Activated T-helper 17 cell treated with anti-CD3 and anti-CD28 coated beads, Interleukin-2, amount 50 U/mL, for 72 hours (primary cell): ENCODE data around the gene PABPC1L. TPM values are rescaled to one million over a fixed set of nuclear protein-coding genes. Genes with fewer than 3 reads are reported as not detected.

ENCODE experiments used
- ATAC-seq: fragments of 150-1000 bp; cut with Tn5 transposase; replicated peaks from 2 replicates; pipeline ENCODE4 v1.10.0; 2021; ENCODE audit warnings: mild to moderate bottlenecking, moderate library complexity
- H3K27ac Mint-ChIP-seq: one replicate; pipeline ENCODE4 v1.8.0; 2022; ENCODE audit warnings: mixed read lengths
- H3K27me3 Mint-ChIP-seq: one replicate; pipeline ENCODE4 v1.8.0; 2022; ENCODE audit warnings: mixed read lengths
- H3K36me3 Mint-ChIP-seq: one replicate; pipeline ENCODE4 v1.8.0; 2022; ENCODE audit warnings: low read depth, mild to moderate bottlenecking, mixed read lengths
- H3K4me1 Mint-ChIP-seq: one replicate; pipeline ENCODE4 v1.8.0; 2022; ENCODE audit warnings: mixed read lengths
- H3K4me3 Mint-ChIP-seq: one replicate; pipeline ENCODE4 v1.8.0; 2022; ENCODE audit warnings: mild to moderate bottlenecking, mixed read lengths
- H3K9me3 Mint-ChIP-seq: one replicate; pipeline ENCODE4 v1.8.0; 2022; ENCODE audit warnings: mixed read lengths
- total RNA-seq, 2 donors: library from RNA; stranded (reverse); gene quantifications; one replicate each; pipeline ENCODE4 v1.2.3, GENCODE V29; 2022

The PABPC1L gene
- total RNA-seq, 2 donors from 2014 or later = 49.3 to 85.9 TPM

- no peak for ATAC-seq
- no peaks in the 10 kb centered on the region for H3K9me3 Mint-ChIP-seq
- H3K27me3 Mint-ChIP-seq = no peaks in the 10 kb centered on the region
- H3K4me1 Mint-ChIP-seq = peaks cover 32% of the 10 kb centered on the region
- peak overlapping the region; percentile 97 for H3K4me3 Mint-ChIP-seq
- H3K27ac Mint-ChIP-seq = peak overlapping the region; percentile 97
- peaks cover 67% of the 10 kb centered on the region for H3K36me3 Mint-ChIP-seq
Measured at GRCh38 chr20:44887466-44887865, 22.4 kb upstream of the PABPC1L start.

- Mint-ChIP-seq H3K4me3 (peak overlapping the region; percentile 97), H3K4me1 (peaks cover 28% of the 10 kb centered on the region), H3K36me3 (peaks cover 75% of the 10 kb centered on the region), H3K9me3 (no peaks in the 10 kb centered on the region), H3K27me3 (no peaks in the 10 kb centered on the region), H3K27ac (peak overlapping the region; percentile 97)
- no peak for ATAC-seq
Measured at GRCh38 chr20:44888226-44889103, 21.4 kb upstream of the PABPC1L start.

GRCh38 chr20:44891826-44892225 lies 18.0 kb upstream of the PABPC1L start:
- ATAC-seq = no peak
- H3K4me1 Mint-ChIP-seq = peaks cover 47% of the 10 kb centered on the region
- H3K9me3 Mint-ChIP-seq = no peaks in the 10 kb centered on the region
- H3K27ac Mint-ChIP-seq = peak overlapping the region; percentile 68
- peaks cover 84% of the 10 kb centered on the region for H3K36me3 Mint-ChIP-seq
- H3K4me3 Mint-ChIP-seq = peak overlapping the region; percentile 60
- H3K27me3 Mint-ChIP-seq = no peaks in the 10 kb centered on the region

GRCh38 chr20:44894959-44895358 lies 14.9 kb upstream of the PABPC1L start:
- Mint-ChIP-seq H3K27ac (peak overlapping the region; percentile 65), H3K4me1 (peaks cover 43% of the 10 kb centered on the region), H3K36me3 (peaks cover 74% of the 10 kb centered on the region), H3K4me3 (peak overlapping the region; percentile 33), H3K27me3 (no peaks in the 10 kb centered on the region), H3K9me3 (no peaks in the 10 kb centered on the region)
- peak; percentile 6 for ATAC-seq

- Mint-ChIP-seq H3K27ac (peak overlapping the region; percentile 65), H3K27me3 (no peaks in the 10 kb centered on the region), H3K9me3 (no peaks in the 10 kb centered on the region), H3K36me3 (peaks cover 78% of the 10 kb centered on the region), H3K4me1 (peaks cover 47% of the 10 kb centered on the region), H3K4me3 (peak overlapping the region; percentile 33)
- no peak for ATAC-seq
Measured at GRCh38 chr20:44896583-44896982, 13.3 kb upstream of the PABPC1L start.

GRCh38 chr20:44897133-44897532 lies 12.7 kb upstream of the PABPC1L start:
- Mint-ChIP-seq H3K9me3 (no peaks in the 10 kb centered on the region), H3K27me3 (no peaks in the 10 kb centered on the region), H3K36me3 (peaks cover 78% of the 10 kb centered on the region), H3K4me1 (peaks cover 42% of the 10 kb centered on the region), H3K4me3 (peak overlapping the region; percentile 33), H3K27ac (peak overlapping the region; percentile 65)
- ATAC-seq = no peak

- peak overlapping the region; percentile 62 for H3K4me3 Mint-ChIP-seq
- no peaks in the 10 kb centered on the region for H3K27me3 Mint-ChIP-seq
- H3K36me3 Mint-ChIP-seq = peaks cover 81% of the 10 kb centered on the region
- no peaks in the 10 kb centered on the region for H3K9me3 Mint-ChIP-seq
- H3K4me1 Mint-ChIP-seq = peaks cover 27% of the 10 kb centered on the region
- ATAC-seq = peak; percentile 87
- peak overlapping the region; percentile 91 for H3K27ac Mint-ChIP-seq
Measured at GRCh38 chr20:44900231-44900854, 9.5 kb upstream of the PABPC1L start.

- Mint-ChIP-seq H3K27me3 (no peaks in the 10 kb centered on the region), H3K4me1 (peaks cover 15% of the 10 kb centered on the region), H3K4me3 (no peak overlapping the region), H3K9me3 (no peaks in the 10 kb centered on the region), H3K27ac (peak overlapping the region; percentile 1), H3K36me3 (peaks cover 88% of the 10 kb centered on the region)
- ATAC-seq = peak; percentile 51
Measured at GRCh38 chr20:44901974-44902373, 7.9 kb upstream of the PABPC1L start.

- Mint-ChIP-seq H3K36me3 (peaks cover 93% of the 10 kb centered on the region), H3K9me3 (no peaks in the 10 kb centered on the region), H3K27me3 (no peaks in the 10 kb centered on the region), H3K4me1 (peaks cover 16% of the 10 kb centered on the region), H3K4me3 (no peak overlapping the region), H3K27ac (peak overlapping the region; percentile 58)
- ATAC-seq = no peak
Measured at GRCh38 chr20:44904377-44904776, 5.5 kb upstream of the PABPC1L start.

- Mint-ChIP-seq H3K4me3 (peak overlapping the region; percentile 85), H3K9me3 (no peaks in the 10 kb centered on the region), H3K27me3 (no peaks in the 10 kb centered on the region), H3K36me3 (peaks cover 68% of the 10 kb centered on the region), H3K4me1 (peaks cover 14% of the 10 kb centered on the region), H3K27ac (peak overlapping the region; percentile 82)
- no peak for ATAC-seq
Measured at GRCh38 chr20:44908987-44909871, 631 bp upstream of the PABPC1L start.

GRCh38 chr20:44910690-44911262 lies 916 bp downstream of the PABPC1L start:
- H3K36me3 Mint-ChIP-seq = peaks cover 65% of the 10 kb centered on the region

GRCh38 chr20:44911264-44911921 lies 1.5 kb downstream of the PABPC1L start:
- H3K4me3 Mint-ChIP-seq = peak overlapping the region; percentile 85
- H3K4me1 Mint-ChIP-seq = peaks cover 14% of the 10 kb centered on the region
- no peaks in the 10 kb centered on the region for H3K27me3 Mint-ChIP-seq
- no peak overlapping the region for H3K27ac Mint-ChIP-seq
- H3K9me3 Mint-ChIP-seq = no peaks in the 10 kb centered on the region
- ATAC-seq = no peak
- peaks cover 65% of the 10 kb centered on the region for H3K36me3 Mint-ChIP-seq

More at GRCh38 chr20:44910690-44911262, 916 bp downstream of the PABPC1L start:
- Mint-ChIP-seq H3K27ac (peak overlapping the region; percentile 82), H3K4me1 (peaks cover 14% of the 10 kb centered on the region), H3K9me3 (no peaks in the 10 kb centered on the region), H3K27me3 (no peaks in the 10 kb centered on the region), H3K4me3 (peak overlapping the region; percentile 85)
- no peak for ATAC-seq

GRCh38 chr20:44912189-44912588 lies 2.3 kb downstream of the PABPC1L start:
- H3K4me3 Mint-ChIP-seq = no peak overlapping the region

More at GRCh38 chr20:44912189-44912588, 2.3 kb downstream of the PABPC1L start:
- H3K27ac Mint-ChIP-seq = no peak overlapping the region
- H3K4me1 Mint-ChIP-seq = peaks cover 14% of the 10 kb centered on the region
- H3K36me3 Mint-ChIP-seq = peaks cover 65% of the 10 kb centered on the region
- no peaks in the 10 kb centered on the region for H3K27me3 Mint-ChIP-seq
- no peak for ATAC-seq
- H3K9me3 Mint-ChIP-seq = no peaks in the 10 kb centered on the region
